HG02981 (cell line): ENCODE measurements around the gene KCTD14.

Experiments
- ATAC-seq: cut with Tn5 transposase; IDR thresholded peaks from one replicate; pipeline ENCODE4 v1.9.1; 2021; ENCODE audit warnings: mild to moderate bottlenecking, moderate library complexity; ENCODE audit not compliant: unreplicated experiment

KCTD14 gene

DNA sequence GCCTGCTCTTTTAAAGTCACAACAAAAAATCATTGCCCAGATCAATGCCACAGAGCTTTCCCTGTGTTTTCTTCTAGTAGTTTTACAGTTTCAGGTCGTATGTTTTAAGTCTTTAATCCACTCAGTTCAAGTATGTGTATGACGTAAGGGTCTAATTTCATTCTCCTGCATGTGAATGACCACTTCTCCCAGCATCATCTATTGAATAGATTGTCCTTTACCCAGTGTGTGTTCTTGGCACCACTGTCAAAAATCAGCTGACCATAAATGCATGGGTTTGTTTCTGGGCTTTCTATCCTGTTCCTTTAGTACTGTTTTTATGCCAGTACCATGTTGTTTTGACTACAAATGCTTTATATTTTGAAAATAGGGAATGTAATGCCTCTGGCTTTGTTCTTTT, 56.7 kb downstream of the KCTD14 start:
- ATAC-seq = no peak
